Fibroblast of lung (primary cell): Measurements from ENCODE around the gene UGT1A3. TPM values are rescaled to one million over a fixed set of nuclear protein-coding genes. Genes with fewer than 3 reads are reported as not detected.

Experiments used
- DNase-seq, 2 donors: peaks; one replicate each; pipeline versions ENCODE4 v3.0.0 to v3.0.0-alpha.2; 2010; ENCODE audit warnings: low read depth in 2 of 2
- H2AFZ ChIP-seq: 2 replicates; pipeline ENCODE4 v1.5.1; 2012; ENCODE audit warnings: low read length, control low read depth, inconsistent platforms
- H3K27ac ChIP-seq: 2 replicates; pipeline ENCODE4 v1.5.1; 2011; ENCODE audit warnings: low read length, control low read depth; ENCODE audit not compliant: insufficient read depth
- H3K27me3 ChIP-seq: 2 replicates; pipeline ENCODE4 v1.5.1; 2011; ENCODE audit warnings: mild to moderate bottlenecking, low read length; ENCODE audit not compliant: control insufficient read depth, insufficient read depth
- H3K36me3 ChIP-seq: 2 replicates; pipeline ENCODE4 v1.5.1; 2011; ENCODE audit warnings: low read length; ENCODE audit not compliant: control insufficient read depth, insufficient read depth
- H3K4me1 ChIP-seq: 2 replicates; pipeline ENCODE4 v1.5.1; 2011; ENCODE audit warnings: low read length; ENCODE audit not compliant: control insufficient read depth, insufficient read depth; ENCODE audit errors: extremely low read depth
- H3K4me2 ChIP-seq: 2 replicates; pipeline ENCODE4 v1.5.1; 2011; ENCODE audit warnings: low read length, control low read depth; ENCODE audit not compliant: insufficient read depth; ENCODE audit errors: extremely low read depth
- H3K4me3 ChIP-seq, 4 experiments: fragments of 200-600 bp in 1 of 4; sonication (generic) in 1 of 4; replicated peaks in 1 of 4; 2 replicates each; pipeline ENCODE4 v1.5.1; 2011 to 2016; ENCODE audit warnings: low read length in 4 of 4, low read depth in 3 of 4, mild to moderate bottlenecking in 3 of 4, control low read depth in 2 of 4, inconsistent platforms in 1 of 4, mixed read lengths in 1 of 4; ENCODE audit not compliant: insufficient read depth in 1 of 4; ENCODE audit errors: control extremely low read depth in 1 of 4
- H3K79me2 ChIP-seq: 2 replicates; pipeline ENCODE4 v1.5.1; 2012; ENCODE audit warnings: mild to moderate bottlenecking, low read length, inconsistent platforms; ENCODE audit not compliant: control insufficient read depth, insufficient read depth
- H3K9ac ChIP-seq: 2 replicates; pipeline ENCODE4 v1.5.1; 2011; ENCODE audit warnings: mild to moderate bottlenecking, low read length, control low read depth; ENCODE audit not compliant: insufficient read depth
- H3K9me3 ChIP-seq: 2 replicates; pipeline ENCODE4 v1.5.1; 2012; ENCODE audit warnings: low read depth, low read length; ENCODE audit not compliant: control insufficient read depth, insufficient read depth
- H4K20me1 ChIP-seq: 2 replicates; pipeline ENCODE4 v1.5.1; 2011; ENCODE audit warnings: low read length; ENCODE audit not compliant: control insufficient read depth, insufficient read depth; ENCODE audit errors: extremely low read depth
- CTCF ChIP-seq, 2 donors: IDR thresholded peaks in 1 of 2; conservative IDR thresholded peaks in 1 of 2; 1 replicate in 1 of 2; 2 replicates in 1 of 2; pipeline ENCODE4 v1.5.1; 2011 to 2012; ENCODE audit warnings: low read length in 2 of 2, control low read depth in 1 of 2, inconsistent platforms in 1 of 2, low read depth in 1 of 2, mild to moderate bottlenecking in 1 of 2
- EZH2 ChIP-seq: IDR thresholded peaks from 2 replicates; pipeline ENCODE4 v1.5.1; 2012; ENCODE audit warnings: low read length, control low read depth, mild to moderate bottlenecking; ENCODE audit errors: missing control alignments
- polyA plus RNA-seq, 2 donors: library from polyadenylated mRNA; depleted of rRNA in 1 of 2; stranded (reverse) in 1 of 2; unstranded in 1 of 2; fragments of >200 nt; gene quantifications; 2 replicates each; pipeline ENCODE4 v1.2.1, GENCODE V29; 2011 to 2012; ENCODE audit warnings: missing spikeins in 1 of 2
- total RNA-seq: library from RNA; depleted of rRNA; stranded (reverse); fragments of >200 nt; gene quantifications from 2 replicates; pipeline ENCODE4 v1.2.1, GENCODE V29; 2014

Gene UGT1A3
- total and polyA plus RNA-seq, 2 donors (not counting 1 experiment from before 2014, with no cell fraction given), result not detected

- Histone ChIP-seq H3K27me3 (peaks cover 4% of the 10 kb centered on the region), H4K20me1 (no peaks in the 10 kb centered on the region), H3K4me1 (no peaks in the 10 kb centered on the region), H3K9me3 (no peaks in the 10 kb centered on the region), H3K27ac (no peak within 1 kb of the TSS), H3K9ac (no peak within 1 kb of the TSS), H3K4me3 (no peak within 1 kb of the TSS), H3K36me3 (no peaks in the 10 kb centered on the region), H3K79me2 (no peaks in the 10 kb centered on the region), H2AFZ (no peak within 1 kb of the TSS), H3K4me2 (no peak within 1 kb of the TSS)
- TF ChIP-seq EZH2, result no peak
- no peak for TF ChIP-seq CTCF (conservative IDR thresholded peaks at IDR 0.05 in 1 of 2, IDR thresholded peaks at IDR 0.05 in 1 of 2; ENCODE audit: low read depth in 1 of 2, low read length in 2 of 2)
- DNase-seq, result no peak
Measured at GRCh38 chr2:233712611-233713261, 16.1 kb upstream of the UGT1A3 start, which contains the start of gene UGT1A5. UGT1A5 (plus strand) TSS chr2:233712907; CDS start chr2:233712992, 85 bp downstream.

- H3K4me3 ChIP-seq, result no peak overlapping the region
- no peak for TF ChIP-seq EZH2
- TF ChIP-seq CTCF (conservative IDR thresholded peaks at IDR 0.05 in 1 of 2, IDR thresholded peaks at IDR 0.05 in 1 of 2; ENCODE audit: low read depth in 1 of 2, low read length in 2 of 2), result no peak
- no peak overlapping the region for H3K4me2 ChIP-seq
- no peaks in the 10 kb centered on the region for H3K9me3 ChIP-seq
- peaks cover 4% of the 10 kb centered on the region for H3K27me3 ChIP-seq
- no peak overlapping the region for H3K27ac ChIP-seq
- no peaks in the 10 kb centered on the region for H3K4me1 ChIP-seq
- no peaks in the 10 kb centered on the region for H3K36me3 ChIP-seq
- no peak for DNase-seq
- H2AFZ ChIP-seq, result no peak overlapping the region
- no peaks in the 10 kb centered on the region for H3K79me2 ChIP-seq
- H3K9ac ChIP-seq, result no peak overlapping the region
- H4K20me1 ChIP-seq, result no peaks in the 10 kb centered on the region
Measured at GRCh38 chr2:233713262-233713615, 15.6 kb upstream of the UGT1A3 start.

- H3K79me2 ChIP-seq, result no peaks in the 10 kb centered on the region
- H3K4me2 ChIP-seq, result no peak overlapping the region
- DNase-seq, result peak in 1 of 2 donors; percentile 24
- no peak overlapping the region for H3K4me3 ChIP-seq
- no peak for TF ChIP-seq CTCF (conservative IDR thresholded peaks at IDR 0.05 in 1 of 2, IDR thresholded peaks at IDR 0.05 in 1 of 2; ENCODE audit: low read depth in 1 of 2, low read length in 2 of 2)
- TF ChIP-seq EZH2, result no peak
- H3K27me3 ChIP-seq, result peaks cover 4% of the 10 kb centered on the region
- H3K36me3 ChIP-seq, result no peaks in the 10 kb centered on the region
- no peaks in the 10 kb centered on the region for H4K20me1 ChIP-seq
- no peaks in the 10 kb centered on the region for H3K9me3 ChIP-seq
- H3K4me1 ChIP-seq, result no peaks in the 10 kb centered on the region
- H3K9ac ChIP-seq, result no peak overlapping the region
- no peak overlapping the region for H3K27ac ChIP-seq
- H2AFZ ChIP-seq, result no peak overlapping the region
Measured at GRCh38 chr2:233714121-233714520, 14.7 kb upstream of the UGT1A3 start.
